GM19438 (cell line): Measurements from ENCODE around the gene DGKD.

ENCODE experiments used
- ATAC-seq: cut with Tn5 transposase; IDR thresholded peaks from one replicate; pipeline ENCODE4 v1.9.1; 2021; ENCODE audit warnings: low read depth; ENCODE audit not compliant: unreplicated experiment

Gene DGKD

DNA sequence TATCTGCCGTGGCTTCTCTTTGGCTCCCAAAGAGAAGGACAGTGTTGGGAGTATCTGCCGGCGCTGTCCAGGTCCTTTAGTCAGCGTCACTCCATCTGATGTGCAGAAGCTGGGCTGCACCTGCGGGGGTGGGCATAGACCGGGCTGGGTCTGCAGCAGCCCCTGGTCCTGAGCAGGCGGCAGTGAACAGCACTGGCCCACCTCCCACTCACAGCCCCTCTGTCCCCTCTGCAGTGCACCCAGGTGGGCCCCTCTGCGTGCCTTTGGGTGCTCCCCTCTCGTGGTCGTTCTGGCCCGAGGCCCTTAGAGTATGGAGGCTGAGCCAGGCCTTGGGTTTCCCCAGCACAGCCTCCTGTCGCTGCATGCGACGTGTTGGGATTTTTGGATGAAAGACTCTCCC, 116.5 kb downstream of the DGKD start:
- no peak for ATAC-seq

DNA sequence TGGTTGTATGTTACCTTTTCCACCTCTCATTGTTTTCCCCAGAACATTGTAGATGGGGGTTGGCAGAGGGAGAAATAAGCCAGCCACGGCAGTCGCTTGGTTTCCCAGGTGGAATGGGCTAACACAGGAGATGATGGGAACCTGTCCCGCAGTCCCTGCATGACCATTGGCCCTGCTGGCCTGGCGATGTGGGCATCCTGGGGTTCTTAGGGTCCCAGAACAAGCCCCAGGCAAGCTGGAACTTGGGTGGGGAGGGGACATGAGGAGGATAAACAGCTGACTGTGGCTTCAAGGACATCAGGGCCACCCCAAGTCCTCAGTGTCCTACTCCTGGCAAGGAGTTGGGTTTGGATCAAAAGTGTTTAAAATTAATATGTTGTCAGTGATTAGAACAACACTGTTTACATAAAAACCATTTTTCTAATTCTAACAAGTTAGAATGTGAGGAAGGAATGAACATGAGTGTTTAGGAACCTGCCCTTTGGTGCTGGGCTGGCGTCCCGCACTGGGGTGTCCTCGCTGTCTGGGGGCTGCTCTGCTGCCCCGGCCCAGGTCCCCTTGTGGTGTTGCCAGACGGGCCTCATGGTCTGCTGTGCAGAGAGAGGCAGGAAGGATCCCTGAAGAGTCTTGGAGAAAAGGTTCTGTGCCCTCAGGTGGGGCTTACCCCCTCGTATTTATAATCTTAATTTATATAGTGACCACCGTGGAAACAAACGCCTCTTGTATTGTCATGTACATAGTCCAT, 117.2 kb downstream of the DGKD start:
- no peak for ATAC-seq

DNA sequence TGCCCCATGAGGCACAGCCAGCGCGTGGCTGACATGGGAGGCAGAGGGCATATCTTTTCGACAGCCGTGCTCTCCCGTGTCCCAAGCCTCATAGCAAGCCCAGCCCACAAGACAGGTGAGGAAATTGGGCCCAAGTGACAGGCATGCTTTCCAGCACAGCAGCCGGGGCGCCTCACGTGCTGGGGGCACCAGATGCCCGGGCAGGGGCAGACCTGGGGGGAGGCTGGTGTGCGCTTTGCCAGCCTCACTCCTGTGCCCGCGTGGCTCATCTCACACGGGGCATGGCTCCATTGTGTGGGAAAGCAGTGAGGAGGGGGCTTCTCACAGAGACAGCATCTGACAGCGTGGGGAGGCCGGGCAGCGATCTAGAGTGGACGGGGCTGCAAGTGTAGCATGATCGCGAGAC, 119.1 kb downstream of the DGKD start:
- no peak for ATAC-seq

DNA sequence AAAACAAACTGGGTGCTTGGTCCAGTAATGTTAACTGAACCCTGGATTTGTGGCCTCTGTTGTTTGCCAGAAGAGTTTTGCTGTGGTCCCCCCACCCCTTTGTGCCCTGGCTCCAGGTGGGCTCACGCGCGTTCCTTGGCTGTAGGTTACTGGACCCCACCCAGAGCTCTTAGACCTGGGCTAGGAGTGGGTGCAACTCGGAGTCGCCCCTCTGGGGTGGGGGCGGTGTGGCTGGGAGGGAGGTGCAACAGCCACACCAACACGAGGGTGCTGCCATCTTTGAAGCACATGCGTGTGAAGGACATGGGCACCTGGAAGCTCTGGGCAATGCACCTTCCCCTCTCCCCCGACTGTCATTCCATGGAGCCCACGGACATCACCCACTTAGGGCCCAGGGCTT, 119.6 kb downstream of the DGKD start:
- no peak for ATAC-seq

DNA sequence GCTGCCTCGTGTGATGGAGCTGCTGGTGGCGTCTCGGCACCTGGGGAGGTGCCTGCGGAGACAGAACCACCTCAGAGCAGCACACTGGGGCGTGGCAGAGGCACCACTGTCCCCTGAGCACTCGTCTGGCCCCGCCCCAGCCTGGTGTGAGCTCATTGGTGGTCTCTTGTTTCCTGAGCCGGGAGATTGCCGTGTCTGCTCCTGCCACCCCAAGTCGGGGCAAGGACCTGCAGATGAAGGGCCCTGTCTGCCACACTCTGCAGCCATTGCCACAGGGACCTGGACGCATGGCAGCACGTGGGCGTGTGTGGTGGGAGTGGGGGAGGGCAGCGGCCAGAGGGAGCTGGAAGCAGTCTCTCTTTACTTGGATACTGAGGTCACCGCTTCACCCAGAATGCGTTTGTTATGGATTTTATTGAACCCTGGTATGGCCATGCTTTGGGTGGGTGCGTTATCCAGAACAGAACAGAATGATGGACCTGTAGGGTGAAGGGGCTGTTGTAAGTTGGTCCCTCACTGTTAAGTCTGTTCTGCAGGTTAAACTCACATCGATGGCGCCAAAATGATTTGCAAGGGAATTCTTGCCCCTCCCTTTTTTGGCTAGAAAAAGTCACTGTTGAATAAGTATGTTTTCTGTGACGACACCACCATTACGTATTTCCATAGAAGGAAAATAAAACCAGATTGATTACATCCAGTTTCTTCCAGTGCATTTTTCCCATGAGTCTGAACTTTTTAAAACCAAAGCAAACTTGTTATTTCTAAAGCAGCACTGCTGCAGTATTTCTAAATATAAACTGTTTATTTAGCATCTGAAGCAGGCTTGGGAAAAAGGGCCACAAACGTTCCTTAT, 120.2 kb downstream of the DGKD start:
- ATAC-seq, result no peak

DNA sequence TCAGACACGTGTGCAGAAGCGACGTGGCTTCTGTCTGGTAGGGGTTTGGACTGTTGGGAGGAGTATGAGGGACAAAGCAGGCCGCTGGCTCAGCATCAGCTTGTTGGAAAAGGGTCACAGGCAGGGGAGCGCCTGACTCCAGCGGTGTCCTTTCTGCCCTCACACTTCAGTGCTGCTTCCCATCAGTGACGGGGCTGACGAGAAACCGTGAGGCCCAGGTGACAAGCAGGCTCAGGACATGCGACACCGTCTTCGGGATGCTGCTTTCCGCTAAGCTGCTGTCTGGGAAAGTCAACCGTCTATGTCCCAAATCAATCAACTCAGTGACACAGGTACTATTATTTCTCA, 121.7 kb downstream of the DGKD start:
- no peak for ATAC-seq

DNA sequence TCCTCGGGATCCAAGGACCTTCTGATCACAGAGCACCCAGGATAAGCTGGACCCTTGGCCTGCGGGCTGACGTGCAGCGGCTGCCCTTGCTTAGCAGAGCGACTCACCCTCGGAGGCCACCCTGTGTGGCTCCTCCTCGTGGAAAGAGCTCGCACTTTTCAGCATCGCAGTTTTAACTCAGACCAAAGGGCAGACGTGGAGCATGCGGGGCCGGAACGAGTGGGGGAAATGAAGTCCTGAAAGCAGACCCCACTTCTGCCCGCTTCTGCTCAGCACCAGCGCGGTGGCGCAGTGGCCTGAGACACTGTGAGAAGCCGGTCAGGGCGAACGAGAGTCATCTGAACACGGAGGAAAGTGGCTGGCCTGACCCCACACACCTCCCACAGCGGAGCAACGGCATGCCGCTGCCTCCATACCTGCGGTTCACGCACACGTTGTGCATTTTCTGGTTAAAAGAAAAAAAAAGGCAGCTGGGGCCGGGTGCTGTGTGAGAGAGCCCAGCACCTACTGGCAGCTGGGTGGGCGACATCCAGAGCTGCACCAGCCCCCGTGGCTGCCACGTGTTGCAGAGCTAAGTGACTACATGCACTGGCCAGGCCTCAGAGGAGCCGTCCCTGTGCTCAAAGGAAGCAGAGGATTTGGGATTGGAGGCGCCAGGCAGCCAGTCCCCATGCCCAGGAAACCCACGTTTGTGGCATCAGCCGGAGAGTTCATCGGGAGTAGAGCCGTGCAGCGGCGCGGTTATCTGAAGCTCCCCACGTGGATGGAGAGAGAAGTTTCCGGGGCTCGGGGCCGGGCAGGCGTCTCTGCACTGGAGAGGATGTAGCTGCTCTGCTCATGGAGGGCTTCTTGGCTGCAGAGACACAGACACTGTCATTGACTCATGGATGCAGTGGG, 122.6 kb downstream of the DGKD start:
- ATAC-seq, result no peak

DNA sequence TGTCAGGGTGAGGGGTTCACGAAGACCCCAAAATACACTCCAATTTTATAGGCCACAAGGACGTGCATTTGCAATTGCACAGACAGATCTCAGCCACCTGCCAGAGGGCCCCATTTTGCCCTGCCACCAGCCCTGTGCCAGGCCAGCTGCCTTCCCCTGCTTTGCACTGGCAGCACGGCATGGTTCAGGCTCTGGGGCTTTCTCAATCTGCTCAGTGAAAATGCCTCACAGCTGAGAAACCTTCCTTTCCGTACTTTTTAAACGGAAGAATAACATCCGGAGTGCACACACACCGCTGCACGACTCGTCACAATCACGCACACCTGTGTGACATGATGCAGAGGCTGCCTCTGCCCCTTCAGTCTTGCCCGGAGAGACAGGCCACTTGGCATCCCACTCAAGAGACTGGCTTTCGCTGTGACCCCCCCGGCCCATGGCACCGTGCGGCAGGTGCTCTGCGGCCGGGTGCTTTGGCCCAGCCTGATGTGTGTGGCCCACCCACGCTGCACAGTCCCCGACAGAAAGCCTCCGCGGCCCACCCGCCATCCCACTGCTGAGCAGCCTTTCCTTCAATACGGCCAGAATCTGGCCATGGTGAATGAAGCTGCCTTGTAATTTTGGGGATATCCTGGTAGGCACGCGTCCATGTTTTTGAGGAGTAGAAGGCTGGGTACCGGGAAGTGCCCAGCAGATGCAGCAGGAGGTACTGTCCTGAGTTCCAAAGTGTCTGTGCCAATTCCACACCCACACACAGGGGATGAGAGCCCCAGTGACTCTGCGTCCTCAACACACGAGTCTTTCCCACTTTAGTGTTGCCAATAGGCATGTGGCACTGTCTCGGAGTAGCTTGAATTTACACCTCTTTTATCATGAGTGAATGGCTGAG, 123.5 kb downstream of the DGKD start:
- no peak for ATAC-seq

DNA sequence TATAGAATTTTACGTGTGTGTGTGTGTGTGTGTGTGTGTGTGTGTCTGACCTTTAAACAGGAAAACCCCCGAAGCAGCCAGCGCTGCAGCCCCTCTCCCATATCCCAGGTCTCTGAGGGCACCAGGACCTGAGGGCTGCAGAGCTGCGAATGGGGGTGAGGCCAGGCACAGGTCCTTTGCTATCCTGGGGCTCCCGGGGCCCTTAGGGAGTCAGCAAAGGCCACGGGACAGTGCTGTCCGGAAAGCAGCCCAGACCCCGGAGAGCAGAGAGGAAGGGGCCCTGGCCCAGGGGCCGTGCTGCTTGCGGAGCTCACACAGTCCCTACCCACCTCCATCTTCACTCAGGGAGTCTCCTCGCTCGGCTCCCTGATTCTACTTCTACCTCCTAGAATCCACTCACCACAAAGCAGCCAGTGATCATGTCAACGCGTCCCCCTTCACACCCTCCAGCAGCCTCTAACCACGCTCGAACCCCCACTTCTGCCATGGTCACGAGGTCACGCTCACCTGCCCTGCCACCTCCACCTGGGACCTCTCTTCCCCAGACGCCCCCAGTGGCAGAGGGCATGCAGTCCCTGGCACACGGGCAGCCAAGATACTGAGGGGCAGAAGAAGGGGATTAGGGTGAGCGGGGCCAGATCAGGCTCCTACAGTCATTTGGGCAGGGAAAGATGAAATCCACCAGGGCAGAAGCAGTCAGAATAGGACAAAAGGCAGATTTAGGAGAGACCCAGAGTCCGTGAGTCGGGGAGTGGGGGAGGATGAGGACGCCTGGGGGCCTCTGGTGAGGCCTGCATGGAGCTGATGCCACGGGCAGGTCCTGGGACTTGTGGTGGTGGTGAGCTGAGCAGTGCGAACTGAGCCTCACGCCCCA, 125.6 kb downstream of the DGKD start:
- ATAC-seq, result no peak

DNA sequence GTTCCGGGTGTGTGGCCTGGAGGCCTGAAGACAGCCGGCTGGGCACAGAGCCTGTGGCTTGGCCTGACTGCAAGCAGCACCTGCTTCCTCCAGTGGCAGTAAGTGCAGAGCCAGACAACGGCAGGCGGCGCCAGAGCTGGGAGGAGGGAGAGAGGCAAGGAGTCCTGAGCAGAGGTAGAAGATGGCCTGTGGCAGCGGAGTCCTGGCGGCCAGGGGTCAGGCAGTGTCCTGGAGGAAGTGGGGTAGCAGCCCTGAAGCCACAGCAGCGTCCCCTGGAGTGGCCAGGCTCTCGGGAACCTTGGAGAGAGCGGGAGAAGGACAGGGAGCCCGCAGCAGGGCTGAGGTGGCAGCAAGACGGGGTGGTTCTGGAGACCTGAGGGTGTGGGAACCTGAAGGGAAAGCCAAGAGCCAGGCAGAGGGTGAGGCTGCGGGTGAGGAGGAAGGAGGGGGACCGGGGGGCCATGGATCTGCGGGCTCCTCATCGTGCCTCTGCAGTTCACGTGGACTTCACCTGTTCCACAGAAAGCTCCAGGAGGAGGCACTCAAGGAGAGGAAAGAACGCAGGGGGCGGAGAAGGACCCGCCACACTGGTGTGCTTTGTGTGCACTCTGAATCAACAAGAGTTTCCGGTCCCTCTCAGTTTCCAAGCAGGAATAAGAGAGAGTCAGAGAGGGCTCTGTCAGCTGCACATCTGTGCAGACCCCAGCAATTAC, 126.4 kb downstream of the DGKD start:
- no peak for ATAC-seq

DNA sequence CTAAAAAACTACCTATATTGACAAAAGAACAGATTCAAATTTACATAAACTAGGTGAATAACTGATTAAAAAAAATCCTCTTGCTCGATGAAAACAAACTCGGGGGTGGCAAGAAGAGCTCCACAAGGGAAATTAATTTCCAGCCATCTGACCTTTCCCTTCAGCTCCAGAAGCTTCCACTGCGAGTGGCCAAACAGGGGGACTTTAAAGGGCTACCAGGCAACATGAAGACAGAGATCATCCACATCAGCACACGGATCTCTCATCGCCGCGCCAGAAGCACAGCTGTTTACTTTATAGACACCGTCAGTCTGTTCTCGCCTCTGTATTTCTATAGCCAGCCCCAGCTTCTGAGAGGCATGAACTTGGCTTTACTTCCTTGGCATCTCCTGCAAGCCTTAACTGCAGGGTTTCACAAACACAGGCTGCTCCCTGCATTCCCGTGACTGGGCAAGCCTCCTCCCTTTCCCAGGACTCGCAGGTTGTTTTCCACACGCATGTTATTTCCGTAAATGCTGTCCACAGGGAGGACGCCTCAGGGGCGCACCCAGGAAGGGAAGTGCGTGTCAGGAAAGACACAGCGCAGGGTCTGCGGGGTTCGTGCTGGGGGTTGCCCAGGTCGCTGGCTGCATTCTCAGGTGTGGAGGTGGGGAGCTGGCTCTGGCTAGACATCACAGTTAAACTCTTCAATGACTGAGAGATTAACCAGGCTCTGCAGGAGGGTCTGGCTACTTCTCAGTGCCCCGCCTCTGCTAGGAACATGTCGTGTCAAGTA, 127.3 kb downstream of the DGKD start:
- ATAC-seq, result no peak

DNA sequence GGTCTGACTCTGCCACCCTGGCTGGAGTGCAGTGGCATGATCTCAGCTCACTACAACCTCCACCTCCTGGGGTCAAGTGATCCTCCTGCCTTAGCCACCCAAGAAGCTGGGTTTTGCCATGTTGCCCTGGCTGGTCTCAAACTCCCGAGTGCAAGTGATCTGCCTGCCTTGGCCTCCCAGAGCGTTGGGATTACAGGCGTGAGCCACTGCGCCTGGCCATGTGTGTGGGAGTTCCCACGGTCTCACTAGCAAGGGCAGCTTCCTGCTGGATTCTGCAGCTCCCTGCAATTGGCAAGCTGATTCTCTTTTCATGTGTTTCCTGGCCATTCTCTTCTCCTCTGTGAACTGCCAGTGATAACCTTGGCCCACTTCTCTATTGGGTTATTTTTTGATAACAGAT, 128.3 kb downstream of the DGKD start:
- no peak for ATAC-seq

DNA sequence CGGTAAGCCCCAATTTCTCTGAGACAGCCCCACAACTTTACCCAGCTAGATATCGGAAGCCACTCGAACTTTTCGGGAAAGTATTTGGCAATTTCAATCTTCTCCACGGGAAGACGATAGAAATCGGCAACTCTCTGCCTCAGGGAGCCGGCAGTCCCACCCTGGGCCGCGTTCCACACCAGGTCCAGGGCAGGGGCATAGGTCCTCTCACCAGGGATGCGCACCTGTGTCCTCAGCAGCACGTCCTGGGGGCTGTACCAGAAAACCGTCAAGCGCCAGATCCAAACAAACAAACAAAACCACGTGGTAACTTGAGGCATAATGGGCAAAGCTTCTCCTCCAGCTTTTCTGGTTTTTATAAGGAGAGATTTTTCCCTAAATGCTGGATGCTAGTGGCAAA, 131.4 kb downstream of the DGKD start:
- ATAC-seq, result no peak

DNA sequence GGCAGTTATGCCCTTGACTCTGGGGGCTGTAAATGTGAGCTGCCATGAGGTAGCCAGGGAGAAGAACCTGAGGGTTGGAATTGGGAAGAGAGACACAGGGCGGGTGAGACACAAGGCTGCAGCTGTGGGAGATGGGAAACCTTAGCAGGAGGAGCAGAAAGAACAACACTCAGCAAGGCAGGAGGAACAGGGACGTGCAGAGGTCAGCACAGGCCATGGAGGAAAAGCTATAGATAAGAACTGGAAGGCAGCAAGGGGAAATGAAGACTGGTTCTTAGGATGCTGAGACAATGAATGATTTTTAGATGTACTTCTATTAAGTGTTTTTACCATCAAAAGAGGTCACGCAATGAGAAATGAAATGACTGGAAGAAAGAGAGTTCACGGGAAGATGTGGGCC, 132.1 kb downstream of the DGKD start:
- no peak for ATAC-seq

DNA sequence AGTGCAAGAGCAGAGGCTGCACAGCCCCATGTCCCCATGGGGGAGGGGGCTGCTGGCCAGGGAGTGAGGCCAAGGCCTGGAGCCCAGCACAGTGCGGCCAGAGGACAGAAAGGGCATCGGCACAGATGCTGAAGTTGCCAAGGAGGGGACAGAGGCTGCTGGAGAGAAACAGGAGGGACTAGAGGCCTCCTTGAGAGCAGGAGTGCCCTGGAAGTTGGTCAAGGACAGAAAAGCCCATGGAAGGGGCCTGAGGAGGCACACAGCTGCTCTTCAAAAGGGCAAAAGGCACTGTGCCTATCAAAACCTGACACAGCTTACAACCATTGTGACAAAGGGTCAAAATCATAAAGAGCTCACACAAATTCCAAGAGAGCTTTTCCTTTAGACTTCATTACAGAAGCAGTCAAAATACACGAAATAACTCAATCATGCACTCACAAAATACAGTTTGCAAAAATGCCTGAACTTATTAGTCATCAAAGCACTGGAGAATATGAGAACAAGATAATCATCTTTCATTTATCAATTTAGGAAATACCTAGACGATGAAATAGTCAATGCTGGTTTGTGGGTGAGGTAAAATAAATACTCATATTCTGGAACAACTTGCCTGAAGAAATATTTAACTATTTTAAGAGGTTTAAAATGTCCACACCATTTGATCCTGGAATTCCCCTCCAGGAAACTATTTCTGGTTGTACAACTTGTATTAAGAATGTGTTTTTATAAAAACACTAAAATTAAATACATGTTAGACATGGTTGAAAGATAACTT, 132.7 kb downstream of the DGKD start:
- ATAC-seq, result no peak

DNA sequence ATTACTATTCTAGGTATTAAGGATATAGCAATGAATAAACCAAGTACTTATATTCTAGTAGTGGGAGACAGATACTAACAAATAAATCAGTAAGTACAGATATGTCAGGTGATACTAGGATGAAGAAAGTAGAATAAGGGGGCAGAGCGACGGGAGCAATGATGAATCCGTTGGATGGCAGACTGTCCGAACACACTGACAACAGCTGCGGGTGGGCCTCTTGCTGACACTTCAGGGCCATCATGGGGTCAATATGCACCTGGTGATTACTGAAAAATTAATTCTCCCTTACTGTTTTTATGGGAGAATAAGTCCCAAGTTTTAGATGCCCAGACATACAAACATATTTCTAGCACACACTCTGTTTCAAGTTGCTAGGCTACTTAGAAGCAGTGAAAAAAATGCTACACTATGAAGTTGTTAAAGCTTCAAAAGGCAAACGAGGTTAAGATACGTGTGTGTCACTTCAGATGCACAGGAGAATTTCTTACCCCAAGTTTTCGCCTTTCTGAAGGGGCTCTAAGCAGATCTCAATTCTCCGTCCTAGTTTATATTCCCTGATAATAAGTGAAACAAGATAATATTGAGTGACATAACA, 133.6 kb downstream of the DGKD start:
- ATAC-seq, result no peak

DNA sequence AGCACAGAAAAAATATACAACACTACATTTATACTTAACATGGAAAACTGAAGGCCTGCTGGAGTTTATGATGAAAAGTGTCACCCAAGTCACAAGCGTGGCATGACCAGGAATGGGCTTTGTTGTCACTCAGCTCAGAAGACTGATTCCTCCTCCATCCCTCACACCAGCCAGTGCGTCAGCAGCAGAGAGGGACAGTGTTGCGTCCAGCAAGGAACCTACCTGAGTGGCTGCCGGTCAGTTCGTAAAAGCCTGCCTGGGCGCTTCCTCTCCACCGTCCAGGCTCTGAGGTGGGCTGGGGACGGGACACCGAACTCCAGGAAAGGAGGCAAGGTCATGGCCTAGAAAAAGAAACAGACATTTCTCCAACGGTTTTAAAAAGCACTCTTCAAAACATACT, 134.8 kb downstream of the DGKD start:
- no peak for ATAC-seq
